CD4-positive, alpha-beta T cell treated with Interleukin-1 beta for 1 hour (primary cell): ENCODE results near the gene ZNF407.

Experiments used
- DNase-seq, 2 donors: peaks; one replicate each; pipeline ENCODE4 v3.0.0-alpha.2; 2020 to 2022

ZNF407 gene

DNA sequence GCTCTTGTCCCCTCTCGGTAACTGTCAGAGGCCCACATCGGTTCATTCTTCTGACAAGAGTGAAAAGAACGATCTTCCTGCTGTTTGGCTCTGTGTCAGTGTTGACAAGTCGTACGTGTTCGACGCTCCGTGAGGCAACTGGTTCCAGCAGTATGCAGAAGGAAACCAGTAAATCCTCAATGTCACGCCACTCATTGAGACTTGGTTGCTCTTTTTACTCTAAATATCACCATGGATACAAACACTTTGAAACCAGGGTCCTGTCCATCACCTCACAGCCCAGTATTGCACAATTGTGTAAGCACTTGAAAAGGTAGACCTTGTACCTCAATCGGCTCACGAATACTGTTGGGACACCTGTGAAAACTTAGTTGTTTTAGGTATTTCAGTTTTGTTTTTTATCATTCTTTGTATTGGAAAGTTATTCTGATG, 136.4 kb downstream of the ZNF407 start:
- no peak for DNase-seq

DNA sequence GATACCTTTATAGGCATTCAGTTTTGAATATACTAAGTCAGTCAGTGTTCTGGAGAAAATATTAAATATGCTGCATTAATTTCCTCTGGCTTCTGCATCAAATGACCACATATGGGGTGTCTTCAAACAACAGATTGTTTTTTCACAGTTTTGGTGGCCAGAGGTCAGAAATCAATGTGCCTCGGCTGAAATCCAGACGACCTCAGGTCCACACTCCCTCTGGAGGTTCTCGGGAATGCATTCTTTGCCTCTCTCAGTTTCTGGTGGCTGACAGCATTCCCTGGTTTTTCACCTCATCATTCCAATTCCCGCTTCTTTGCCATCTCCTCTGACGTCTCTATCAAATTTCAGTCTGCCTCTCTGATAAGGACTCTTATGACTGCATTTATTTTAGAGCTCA, 142.3 kb downstream of the ZNF407 start:
- DNase-seq = no peak

DNA sequence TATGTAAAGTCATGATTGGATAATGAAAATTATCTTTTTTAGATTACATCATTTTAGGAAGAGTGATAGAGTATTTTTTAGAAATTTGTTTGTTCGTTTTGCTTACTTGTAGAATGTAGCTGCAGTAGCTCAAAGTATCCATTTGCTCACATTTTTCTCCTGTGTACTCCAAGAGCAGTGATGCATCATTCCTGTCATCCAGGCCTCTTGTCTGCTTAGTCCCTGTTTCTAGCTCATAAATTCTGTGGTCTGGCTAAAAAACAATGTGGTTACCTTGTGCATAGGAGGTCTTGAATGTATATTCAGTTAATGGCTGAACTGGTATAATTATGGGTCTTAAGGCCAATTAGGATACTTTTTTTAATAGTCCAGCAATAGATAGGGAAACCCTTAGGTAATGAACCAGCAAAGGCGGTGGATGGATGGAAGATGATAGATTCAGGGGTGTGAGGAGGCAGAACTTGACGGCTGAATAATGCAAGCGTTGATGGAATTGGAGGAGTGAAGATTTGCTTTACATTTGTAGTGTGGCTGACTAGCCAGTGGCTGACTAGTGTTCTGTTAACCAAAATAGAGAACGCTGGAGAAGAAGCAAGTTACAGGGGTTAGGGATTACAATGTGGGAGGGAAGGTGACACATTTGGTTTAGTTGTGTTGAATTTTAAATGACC, 145.0 kb downstream of the ZNF407 start:
- no peak for DNase-seq

DNA sequence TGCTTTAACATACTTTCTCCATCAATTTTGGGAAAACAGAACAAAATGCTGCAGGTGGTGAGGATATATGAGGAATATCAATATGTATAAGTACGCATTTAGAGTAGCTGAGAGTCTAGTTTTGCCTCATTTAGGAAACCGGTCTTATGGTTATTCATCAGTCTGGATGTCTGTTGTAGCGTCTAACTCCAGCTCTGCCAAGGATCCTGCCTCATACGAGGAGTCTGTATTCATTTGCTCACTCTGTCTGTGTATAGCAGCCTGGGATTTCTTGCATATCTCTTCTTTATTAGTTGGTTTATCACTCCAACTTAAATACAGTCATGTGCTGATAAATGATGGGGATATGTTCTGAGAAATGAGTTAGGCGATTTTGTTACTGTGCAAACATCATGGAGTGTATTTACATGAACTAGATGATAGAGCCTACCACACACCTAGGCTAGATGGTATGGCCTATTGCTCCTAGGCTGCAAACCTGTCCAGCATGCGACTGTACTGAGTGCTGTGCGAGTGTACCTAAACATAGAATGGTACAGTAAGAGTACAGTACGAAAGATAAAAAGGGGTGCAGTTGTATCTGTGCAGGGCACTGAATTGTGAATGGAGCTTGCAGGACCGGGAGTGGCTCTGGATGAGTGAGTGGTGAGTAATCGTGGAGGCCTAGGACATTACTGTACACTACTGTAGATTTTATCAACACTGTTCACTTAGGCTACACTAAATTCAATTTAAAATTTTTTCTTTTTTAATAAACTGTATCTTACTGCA, 148.1 kb downstream of the ZNF407 start:
- no peak for DNase-seq

DNA sequence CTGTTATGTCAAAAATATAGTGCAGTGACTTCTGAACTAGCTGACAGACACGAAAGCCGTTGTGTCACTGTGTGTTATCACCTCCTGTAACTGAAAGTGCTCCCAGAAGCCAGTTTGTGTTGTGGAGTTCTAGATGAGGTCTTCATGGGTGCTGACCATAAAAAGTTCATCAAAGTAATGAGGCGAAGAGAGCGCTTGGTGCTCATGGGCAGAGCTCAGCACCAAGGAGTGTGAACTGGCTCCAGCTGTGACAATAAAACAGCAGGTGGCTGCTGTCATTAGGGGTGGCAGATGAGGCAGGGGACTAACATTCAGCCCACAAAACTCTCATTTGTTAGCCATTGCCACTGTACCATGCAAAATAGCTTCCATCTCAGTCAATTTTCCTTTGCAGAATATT, 151.1 kb downstream of the ZNF407 start:
- no peak for DNase-seq

DNA sequence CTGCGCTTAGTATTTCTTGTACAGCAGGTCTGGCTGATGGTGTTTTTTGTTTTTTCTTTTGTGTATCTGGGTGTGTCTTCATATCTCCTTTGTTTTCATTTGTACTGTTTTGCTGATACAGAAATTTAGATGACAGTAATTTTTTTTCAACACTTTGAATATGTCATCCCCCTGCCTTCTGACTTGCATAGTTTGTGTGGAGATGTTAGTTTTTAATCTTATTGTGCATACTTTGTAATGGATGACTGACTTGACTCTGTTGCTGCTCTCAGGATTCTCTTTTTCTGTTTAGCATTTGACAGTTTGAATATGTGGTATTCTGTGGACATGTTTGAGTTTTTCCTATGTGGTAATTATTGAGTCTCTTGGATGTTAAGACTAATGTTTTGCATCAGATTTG, 161.3 kb downstream of the ZNF407 start:
- no peak for DNase-seq

DNA sequence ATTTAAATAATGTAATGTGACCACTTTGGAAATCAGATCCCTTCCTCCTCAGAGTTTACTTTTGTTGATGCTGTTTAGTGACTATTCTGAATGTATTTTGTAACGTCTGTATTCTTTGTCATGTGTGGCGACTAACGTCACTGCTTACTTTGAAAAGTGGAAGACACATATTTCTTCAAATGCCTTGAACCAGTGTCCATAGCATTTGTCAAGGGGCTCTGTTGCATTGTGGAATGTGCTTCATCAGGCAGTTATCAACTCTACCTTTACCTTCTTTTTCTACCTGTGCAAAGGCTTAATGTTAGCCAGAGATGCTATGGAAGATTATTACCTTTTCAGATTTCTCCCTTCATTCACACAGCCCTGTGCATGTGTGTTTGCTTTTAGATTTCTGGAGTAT, 162.4 kb downstream of the ZNF407 start:
- no peak for DNase-seq

DNA sequence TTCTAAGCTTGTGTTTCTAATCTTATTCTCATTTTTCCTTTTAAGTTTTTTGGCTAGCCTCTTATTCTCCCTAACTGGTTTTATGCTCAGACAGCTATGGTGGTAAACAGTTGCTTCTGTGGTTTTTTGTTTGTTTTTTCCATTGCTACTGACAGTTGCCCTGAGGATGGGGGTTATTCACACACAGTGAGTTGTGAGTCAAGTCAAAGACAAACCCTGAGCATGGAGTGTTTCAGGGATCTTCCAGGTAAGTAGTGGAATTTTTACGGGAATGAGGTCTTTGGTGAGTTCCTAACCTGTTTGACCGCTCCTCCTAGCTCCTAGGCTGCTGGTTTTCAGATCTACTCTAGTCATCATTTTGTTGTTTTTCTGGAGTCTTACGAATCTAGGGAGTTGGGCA, 162.8 kb downstream of the ZNF407 start:
- DNase-seq = no peak

DNA sequence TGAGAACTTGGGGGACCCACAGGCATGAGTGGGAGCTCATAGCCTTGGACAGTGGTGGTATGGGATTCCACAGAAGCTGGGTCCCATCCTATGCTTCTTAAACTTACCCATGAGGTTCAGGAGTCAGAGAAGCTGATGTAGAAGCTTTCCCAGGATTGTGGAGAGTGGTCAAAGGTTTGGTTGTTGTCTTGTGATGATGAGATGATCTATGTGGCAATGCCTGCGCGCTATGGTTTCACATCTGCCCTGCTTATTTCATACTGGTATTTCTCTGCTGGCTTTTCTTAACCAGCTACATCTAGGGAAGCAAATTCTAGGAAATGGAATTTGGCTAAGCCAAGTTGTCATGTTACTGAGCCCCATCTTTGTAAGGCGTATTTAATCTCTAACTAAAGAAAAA, 168.6 kb downstream of the ZNF407 start:
- no peak for DNase-seq

DNA sequence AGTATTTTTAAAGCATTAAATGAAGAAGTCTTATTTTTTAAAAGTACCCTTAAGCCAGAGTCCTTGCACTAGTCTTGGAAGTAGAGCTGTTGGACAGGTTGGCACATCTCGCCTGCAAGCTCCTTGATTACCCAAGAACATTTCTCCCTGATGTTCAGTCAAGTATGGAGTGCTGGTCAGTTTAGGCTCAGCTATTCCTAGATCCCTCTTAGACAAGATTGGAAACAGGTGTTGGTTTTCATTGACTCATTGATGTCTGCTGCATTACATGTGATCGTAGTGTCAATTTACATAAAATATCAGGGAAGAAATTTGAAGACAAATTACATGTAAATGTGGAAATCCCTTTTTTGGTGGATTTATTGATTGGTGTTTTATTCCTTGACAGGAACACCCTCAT, 170.4 kb downstream of the ZNF407 start:
- DNase-seq = no peak

DNA sequence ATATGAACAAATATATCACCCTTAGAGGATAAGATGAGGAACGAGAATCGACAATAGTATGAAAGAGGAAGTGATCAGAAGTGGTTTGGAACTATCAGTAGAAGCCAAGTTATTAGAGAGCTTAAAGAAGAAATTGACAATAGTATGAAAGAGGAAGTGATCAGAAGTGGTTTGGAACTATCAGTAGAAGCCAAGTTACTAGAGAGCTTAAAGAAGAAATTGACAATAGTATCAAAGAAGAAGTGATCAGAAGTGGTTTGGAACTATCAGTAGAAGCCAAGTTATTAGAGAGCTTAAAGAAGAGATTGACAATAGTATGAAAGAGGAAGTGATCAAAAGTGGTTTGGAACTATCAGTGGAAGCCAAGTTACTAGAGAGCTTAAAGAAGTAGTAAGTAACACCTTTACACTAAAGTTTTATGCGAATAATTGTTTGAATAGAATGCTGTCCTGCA, 175.5 kb downstream of the ZNF407 start:
- DNase-seq = no peak

DNA sequence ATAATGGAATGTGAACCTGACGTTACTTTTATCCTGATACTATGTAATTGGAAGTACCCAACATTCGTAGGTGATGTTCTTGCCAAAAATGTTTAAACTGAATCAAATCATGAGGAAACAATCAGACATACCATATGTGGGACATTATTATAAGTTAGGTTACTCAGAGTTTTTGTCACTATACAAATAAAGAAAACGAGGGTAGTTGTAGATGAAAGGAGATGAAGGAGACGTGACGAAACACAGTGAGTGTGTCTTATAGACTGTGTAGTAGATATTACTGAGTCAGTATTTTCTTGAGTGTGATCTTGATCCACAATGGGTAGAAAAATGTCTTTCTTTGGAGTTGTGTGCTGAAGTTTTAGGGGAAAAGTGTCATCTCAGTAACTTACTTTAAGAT, 176.8 kb downstream of the ZNF407 start:
- DNase-seq = no peak

DNA sequence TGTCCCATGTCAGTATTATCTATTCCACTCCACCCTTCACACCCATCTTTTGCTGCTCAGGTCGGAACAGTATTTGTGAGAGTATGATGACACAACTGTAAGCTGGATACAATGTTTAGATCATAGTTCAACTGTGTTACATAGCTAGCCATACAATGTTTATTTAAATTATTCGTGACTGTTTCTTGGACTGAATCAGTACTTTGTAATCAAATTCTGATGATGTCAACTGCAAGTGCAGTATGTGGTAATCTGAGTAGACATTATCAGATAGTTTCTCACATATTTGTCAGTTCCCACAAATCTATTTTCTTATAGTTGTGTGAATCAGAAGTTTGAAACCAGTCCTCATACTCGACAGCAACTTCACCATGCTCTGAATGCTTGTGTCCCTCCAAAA, 177.6 kb downstream of the ZNF407 start:
- no peak for DNase-seq

DNA sequence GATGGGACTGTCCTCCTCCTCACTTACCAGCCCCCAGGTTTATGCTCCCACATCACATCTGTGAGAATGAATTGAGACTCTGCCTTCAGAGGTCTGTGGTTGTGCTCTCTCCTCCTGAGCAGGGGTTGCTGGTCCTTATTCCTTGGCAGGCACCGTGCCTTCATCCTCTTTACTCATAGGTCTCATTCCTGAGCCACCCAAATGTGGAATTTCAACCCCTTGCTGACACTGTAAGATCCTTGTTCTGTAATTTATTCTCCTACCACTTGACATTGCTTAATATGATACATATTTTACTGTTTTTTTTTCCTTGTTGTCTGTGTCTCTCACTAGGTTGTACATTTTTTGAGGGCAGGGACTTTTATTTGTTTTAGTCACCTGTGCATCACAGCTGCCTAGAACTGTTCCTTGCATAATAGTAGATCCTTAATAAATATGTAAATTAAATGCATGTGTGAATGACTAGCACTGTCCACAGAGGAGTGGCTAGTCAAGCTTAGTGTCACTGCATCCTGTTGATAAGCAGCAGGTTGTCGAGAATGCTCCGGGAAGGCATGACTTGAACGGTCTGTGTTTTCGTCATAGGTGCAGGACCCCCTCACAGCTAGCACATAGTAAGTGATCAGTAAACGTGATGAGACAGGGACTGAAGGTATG, 180.6 kb downstream of the ZNF407 start:
- DNase-seq = no peak

DNA sequence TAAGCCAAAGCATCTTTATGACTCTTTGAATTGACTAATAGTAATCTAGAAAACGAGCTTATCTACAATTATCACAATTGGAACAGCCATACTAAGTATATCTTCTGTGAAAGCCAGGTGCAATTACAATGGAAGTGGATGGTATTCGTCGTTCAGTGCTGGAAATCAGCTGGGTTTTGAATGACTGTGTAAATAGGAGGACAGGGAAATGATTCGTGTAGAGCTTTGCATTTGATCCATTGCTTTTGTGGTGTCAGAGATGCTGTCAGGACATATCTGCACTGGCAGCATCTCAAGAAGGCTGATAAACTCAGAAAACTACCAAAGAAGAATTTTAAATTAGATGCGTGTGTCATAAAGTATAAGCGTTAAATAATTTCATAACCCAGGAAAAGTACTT, 187.1 kb downstream of the ZNF407 start:
- no peak for DNase-seq

DNA sequence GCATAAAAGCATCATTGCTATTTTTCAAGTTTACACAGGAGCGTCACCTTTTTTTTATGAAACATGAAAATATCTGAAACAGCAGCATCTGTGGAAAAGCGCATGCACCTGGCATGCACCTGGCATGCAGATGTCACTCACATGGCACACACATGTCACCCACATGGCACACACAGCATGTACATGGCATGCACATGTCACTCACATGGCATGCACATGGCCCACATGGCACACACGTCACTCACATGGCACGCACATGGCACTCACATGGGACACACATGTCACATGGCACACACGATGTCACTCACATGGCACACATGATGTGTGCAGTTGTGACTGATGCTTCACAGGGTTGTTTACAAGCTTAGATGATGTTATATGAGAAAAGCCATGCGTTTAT, 188.0 kb downstream of the ZNF407 start:
- no peak for DNase-seq

DNA sequence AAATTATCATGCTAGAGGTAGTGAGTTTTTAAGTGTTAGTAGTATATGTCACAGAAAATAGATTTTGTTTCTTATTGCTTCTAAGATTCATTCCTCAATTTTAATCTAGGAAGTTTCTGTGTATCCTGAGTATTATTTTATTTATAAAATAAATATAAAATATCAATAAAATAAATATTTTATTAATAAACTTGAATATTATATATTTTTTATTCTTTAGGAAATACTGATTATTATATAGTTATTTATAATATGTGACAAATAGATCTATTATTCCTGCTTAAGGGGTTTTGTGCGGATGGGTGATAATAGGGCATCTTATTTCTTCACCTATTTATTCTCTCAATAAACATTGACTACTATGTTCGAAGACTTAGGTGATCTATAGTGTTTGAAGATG, 191.0 kb downstream of the ZNF407 start:
- no peak for DNase-seq

DNA sequence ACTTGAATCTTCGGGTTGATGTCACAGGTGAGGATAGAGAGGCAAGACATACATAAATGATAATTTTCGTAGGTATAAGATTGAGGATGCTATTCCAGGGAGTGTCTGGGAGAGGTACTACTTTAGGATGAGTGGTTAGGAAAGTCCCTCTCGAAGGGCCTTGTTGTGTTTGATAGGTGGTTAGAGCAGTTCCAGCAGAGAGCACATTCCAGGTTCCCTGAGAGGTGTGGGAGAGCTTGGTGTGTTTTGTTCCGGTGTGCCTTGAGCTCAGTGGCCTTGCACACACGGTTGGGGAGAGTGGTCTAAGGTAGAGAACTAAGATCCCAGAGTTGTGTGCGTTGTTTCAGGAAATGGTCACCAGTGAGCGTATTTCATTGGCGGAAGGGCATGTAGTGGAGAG, 191.4 kb downstream of the ZNF407 start:
- no peak for DNase-seq

DNA sequence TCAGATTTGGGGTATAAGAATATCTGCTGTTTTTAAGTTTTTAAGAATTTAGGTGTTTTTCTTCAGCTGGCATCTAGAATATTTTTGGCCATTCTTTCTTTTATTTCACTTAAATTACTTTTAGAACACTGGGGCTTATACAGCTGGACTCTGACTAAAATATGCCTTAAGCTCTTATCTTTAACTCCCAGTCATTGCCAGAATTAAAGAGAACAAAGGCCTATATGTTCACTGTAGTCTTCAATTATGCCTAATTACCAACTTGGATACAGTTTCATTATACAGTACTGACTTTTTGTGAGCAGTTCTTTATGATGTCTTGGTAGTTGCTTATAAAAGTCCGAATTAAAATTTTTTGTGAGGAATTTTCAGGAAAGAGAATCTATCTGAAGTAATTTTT, 192.8 kb downstream of the ZNF407 start:
- DNase-seq = no peak

DNA sequence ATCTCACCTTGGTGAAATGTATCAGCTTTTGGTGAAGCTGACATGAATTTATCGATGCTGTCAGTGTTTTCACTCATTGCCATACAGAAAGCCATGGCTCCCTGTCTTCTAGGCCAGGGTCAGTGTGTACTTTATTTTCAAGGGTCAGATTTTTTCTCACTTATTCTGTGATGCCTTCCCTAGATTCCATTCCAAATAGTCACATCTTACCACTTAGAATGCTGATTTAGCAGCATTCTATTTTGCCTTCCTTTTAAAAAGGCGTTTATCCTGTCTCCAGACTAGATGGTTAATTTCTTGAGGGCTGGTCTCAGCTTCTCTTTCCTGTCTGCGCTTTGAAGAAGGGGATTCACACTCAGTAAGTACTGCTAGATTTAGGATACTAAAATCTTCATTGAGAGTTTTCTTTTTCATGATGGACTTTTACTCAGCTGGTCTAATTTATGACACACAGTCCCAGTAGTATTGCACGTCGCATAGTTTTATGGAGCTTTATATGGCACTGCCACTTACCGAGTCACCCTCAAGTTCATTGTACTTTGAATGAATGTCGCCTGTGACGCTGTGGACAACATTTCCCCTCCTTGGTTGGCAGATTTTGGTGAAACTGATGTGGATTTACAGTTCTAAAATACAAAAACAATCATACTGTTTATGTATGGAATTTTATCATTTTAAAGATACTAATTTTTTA, 194.0 kb downstream of the ZNF407 start:
- no peak for DNase-seq

DNA sequence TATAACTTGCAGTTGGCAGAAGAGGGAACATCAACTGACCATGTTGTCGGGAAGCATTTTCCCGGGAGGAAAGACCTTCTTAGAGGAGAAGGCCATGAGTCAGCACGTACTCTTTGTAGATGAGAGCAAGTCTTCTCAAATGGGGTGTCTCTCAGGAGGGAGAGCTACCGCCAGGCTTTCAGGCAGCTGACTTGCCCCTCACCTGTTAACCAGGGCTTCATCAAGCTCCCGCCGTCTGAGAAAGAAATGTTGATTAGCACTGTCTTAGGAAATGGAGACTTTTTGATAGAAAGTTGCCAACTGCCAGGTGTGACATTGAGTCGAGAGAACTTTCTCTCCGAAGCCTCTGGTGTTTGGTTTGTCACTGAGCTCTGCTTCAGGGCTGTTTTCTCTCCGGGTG, 196.1 kb downstream of the ZNF407 start:
- DNase-seq = no peak

DNA sequence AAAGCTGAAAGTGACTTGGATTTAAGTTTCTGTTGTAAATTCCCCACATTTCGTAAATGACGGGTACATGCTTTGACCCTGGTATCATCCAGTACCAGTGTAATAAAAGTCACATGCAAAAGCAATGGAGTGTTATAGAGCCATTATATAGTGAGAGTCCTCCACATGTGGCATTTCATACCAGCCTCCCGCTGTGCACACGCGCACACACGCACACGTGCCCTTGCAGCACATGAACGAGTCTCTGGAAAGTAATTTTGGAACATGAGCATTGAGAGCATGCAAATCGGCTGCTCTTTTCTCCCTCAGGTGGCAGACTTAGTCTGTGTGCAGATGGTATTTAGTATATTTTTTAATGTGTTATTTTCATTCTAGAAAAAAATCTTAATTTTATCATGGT, 198.1 kb downstream of the ZNF407 start:
- DNase-seq = no peak

DNA sequence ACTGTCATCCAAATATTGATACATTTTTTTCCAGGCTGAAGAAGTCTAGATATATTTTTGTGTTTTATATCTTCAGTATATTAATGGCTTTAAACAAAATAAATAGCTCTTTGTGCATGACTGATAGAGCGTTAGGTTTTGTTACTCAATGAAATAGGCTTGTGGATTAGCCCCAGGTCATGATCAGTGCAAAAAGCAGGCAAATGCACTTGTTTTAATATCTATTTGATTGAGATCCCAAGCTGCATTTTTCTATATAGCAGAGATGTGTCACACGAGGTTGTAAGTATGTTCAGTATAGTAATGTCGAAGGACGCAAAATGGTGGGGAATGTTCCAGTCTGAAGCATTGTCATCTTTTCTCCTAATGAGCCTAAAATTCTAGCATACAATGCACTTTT, 198.5 kb downstream of the ZNF407 start:
- no peak for DNase-seq
